Mesenchymal stem cell (in vitro differentiated cells and primary cell): ENCODE results near the gene FCN1.

ENCODE experiments used
- DNase-seq: peaks from one replicate; pipeline ENCODE4 v3.0.0-alpha.2; 2013
- H2AFZ ChIP-seq: one replicate; pipeline ENCODE4 v1.6.1; 2013; ENCODE audit warnings: low read depth, mild to moderate bottlenecking, control low read depth, inconsistent platforms, low read length, moderate library complexity
- H2AK5ac ChIP-seq: 2 replicates; pipeline ENCODE4 v1.6.1; 2013; ENCODE audit warnings: low read length, moderate library complexity, mild to moderate bottlenecking, inconsistent platforms; ENCODE audit not compliant: severe bottlenecking
- H2BK120ac ChIP-seq: one replicate; pipeline ENCODE4 v1.6.1; 2013; ENCODE audit warnings: low read depth, mild to moderate bottlenecking, inconsistent platforms, low read length, moderate library complexity
- H2BK12ac ChIP-seq, 2 experiments: one replicate each; pipeline ENCODE4 v1.6.1; 2013; ENCODE audit warnings: inconsistent platforms in 2 of 2, low read length in 2 of 2, mild to moderate bottlenecking in 2 of 2, moderate library complexity in 2 of 2, control low read depth in 1 of 2
- H2BK15ac ChIP-seq: one replicate; pipeline ENCODE4 v1.6.1; 2013; ENCODE audit warnings: mild to moderate bottlenecking, low read depth, inconsistent platforms; ENCODE audit not compliant: poor library complexity, severe bottlenecking
- H2BK5ac ChIP-seq: 2 replicates; pipeline ENCODE4 v1.6.1; 2013; ENCODE audit warnings: low read depth, mild to moderate bottlenecking, low read length, control low read depth, inconsistent platforms; ENCODE audit not compliant: poor library complexity, severe bottlenecking
- H3K14ac ChIP-seq, 2 experiments: one replicate each; pipeline ENCODE4 v1.6.1; 2013; ENCODE audit warnings: inconsistent platforms in 2 of 2, low read length in 2 of 2, control low read depth in 1 of 2, mild to moderate bottlenecking in 1 of 2, moderate library complexity in 1 of 2
- H3K18ac ChIP-seq, 2 experiments: one replicate each; pipeline ENCODE4 v1.6.1; 2013; ENCODE audit warnings: inconsistent platforms in 2 of 2, low read length in 2 of 2, control low read depth in 1 of 2, low read depth in 1 of 2, mild to moderate bottlenecking in 1 of 2
- H3K23ac ChIP-seq, 2 experiments: one replicate each; pipeline ENCODE4 v1.6.1; 2013; ENCODE audit warnings: inconsistent platforms in 2 of 2, low read length in 2 of 2, mild to moderate bottlenecking in 2 of 2, moderate library complexity in 2 of 2, control low read depth in 1 of 2
- H3K27ac ChIP-seq: 2 replicates; pipeline ENCODE4 v1.5.1; 2013; ENCODE audit warnings: mild to moderate bottlenecking, moderate library complexity, low read length, control low read depth, inconsistent platforms; ENCODE audit not compliant: poor library complexity, severe bottlenecking
- H3K27me3 ChIP-seq, 2 experiments: 2 replicates each; pipeline versions ENCODE4 v1.6.1 to v1.7.0; 2013; ENCODE audit warnings: low read length in 2 of 2, mild to moderate bottlenecking in 2 of 2, moderate library complexity in 2 of 2, control low read depth in 1 of 2, inconsistent platforms in 1 of 2; ENCODE audit not compliant: control insufficient read depth in 1 of 2, insufficient read depth in 1 of 2
- H3K36me3 ChIP-seq, 2 experiments: 2 replicates each; pipeline versions ENCODE4 v1.6.1 to v1.7.0; 2013; ENCODE audit warnings: low read length in 2 of 2, control low read depth in 1 of 2, inconsistent platforms in 1 of 2, low read depth in 1 of 2, mild to moderate bottlenecking in 1 of 2; ENCODE audit not compliant: insufficient read depth in 2 of 2, control insufficient read depth in 1 of 2
- H3K4ac ChIP-seq, 2 experiments: one replicate each; pipeline ENCODE4 v1.6.1; 2013; ENCODE audit warnings: inconsistent platforms in 2 of 2, low read length in 2 of 2, mild to moderate bottlenecking in 2 of 2, moderate library complexity in 2 of 2, control low read depth in 1 of 2, low read depth in 1 of 2
- H3K4me1 ChIP-seq: 2 replicates; pipeline ENCODE4 v1.6.1; 2013; ENCODE audit warnings: low read depth, low read length, control low read depth; ENCODE audit not compliant: control insufficient read depth, insufficient read depth
- H3K4me2 ChIP-seq: 2 replicates; pipeline ENCODE4 v1.6.1; 2013; ENCODE audit warnings: low read length, mild to moderate bottlenecking, inconsistent platforms; ENCODE audit not compliant: poor library complexity, severe bottlenecking
- H3K4me3 ChIP-seq, 2 experiments: 2 replicates each; pipeline versions ENCODE4 v1.5.1 to v1.7.0; 2013; ENCODE audit warnings: low read length in 2 of 2, mild to moderate bottlenecking in 2 of 2, control low read depth in 1 of 2, low read depth in 1 of 2; ENCODE audit not compliant: insufficient read depth in 1 of 2
- H3K79me1 ChIP-seq: replicated peaks from 2 replicates; pipeline ENCODE4 v1.6.1; 2013; ENCODE audit warnings: mild to moderate bottlenecking, control low read depth, low read length, inconsistent platforms; ENCODE audit not compliant: poor library complexity, severe bottlenecking
- H3K9ac ChIP-seq: 2 replicates; pipeline ENCODE4 v1.7.0; 2013; ENCODE audit warnings: mild to moderate bottlenecking, low read length, moderate library complexity
- H3K9me3 ChIP-seq: 2 replicates; pipeline ENCODE4 v1.7.0; 2013; ENCODE audit warnings: mild to moderate bottlenecking, low read length; ENCODE audit not compliant: control insufficient read depth
- H4K8ac ChIP-seq: one replicate; pipeline ENCODE4 v1.6.1; 2013; ENCODE audit warnings: inconsistent platforms, mild to moderate bottlenecking, low read length, moderate library complexity
- H4K91ac ChIP-seq: one replicate; pipeline ENCODE4 v1.6.1; 2013; ENCODE audit warnings: mild to moderate bottlenecking, low read length, inconsistent platforms
- WGBS: methylation state at CpG from one replicate; pipeline ENCODE4 v1.1.7; 2013; ENCODE audit warnings: mixed read lengths; 5-methylcytosine and 5-hydroxymethylcytosine counted together

FCN1 gene

DNA sequence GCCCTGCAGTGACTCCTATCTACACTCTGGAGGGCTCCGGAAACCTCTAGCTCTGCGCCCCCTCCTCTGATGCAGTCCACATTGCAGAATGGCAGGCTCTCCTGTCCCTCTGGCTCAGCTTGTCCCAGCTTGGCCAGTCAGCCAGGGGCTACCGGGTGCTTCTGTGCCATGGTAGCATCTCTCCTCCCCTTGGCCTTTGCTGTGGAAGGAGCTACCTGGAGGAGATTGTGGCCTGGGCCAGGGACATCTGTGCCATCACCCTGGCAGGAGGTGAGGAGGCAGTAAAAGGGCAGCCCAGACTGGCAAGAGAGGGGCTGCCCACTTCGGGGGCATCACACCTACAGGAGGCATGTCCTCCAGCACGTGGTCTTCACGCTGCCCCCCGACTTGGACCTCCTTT, 38.1 kb upstream of the FCN1 start:
- peaks cover 0 to 18% of the 10 kb centered on the region in 2 experiments for H3K27me3 ChIP-seq
- H2BK15ac ChIP-seq: no peak overlapping the region
- no peak overlapping the region for H3K4me3 ChIP-seq
- H3K9ac ChIP-seq: no peak overlapping the region
- no peaks in the 10 kb centered on the region for H3K4me1 ChIP-seq
- no peak overlapping the region for H2AK5ac ChIP-seq
- peaks cover 11% of the 10 kb centered on the region for H3K9me3 ChIP-seq
- H3K36me3 ChIP-seq: no peaks in the 10 kb centered on the region
- no peak overlapping the region for H3K23ac ChIP-seq
- H3K4me2 ChIP-seq: no peak overlapping the region
- H3K14ac ChIP-seq: no peak overlapping the region
- 73% methylated on average over 7 of the region's 7 CpGs for WGBS
- H2BK12ac ChIP-seq: no peak overlapping the region
- H2BK120ac ChIP-seq: no peak overlapping the region
- H3K18ac ChIP-seq: no peak overlapping the region
- no peak overlapping the region for H2BK5ac ChIP-seq
- H2AFZ ChIP-seq: no peak overlapping the region
- H3K4ac ChIP-seq: no peak overlapping the region
- H3K79me1 ChIP-seq: no peaks in the 10 kb centered on the region
- no peak overlapping the region for H3K27ac ChIP-seq
- H4K91ac ChIP-seq: no peak overlapping the region
- no peak overlapping the region for H4K8ac ChIP-seq
- no peak for DNase-seq

DNA sequence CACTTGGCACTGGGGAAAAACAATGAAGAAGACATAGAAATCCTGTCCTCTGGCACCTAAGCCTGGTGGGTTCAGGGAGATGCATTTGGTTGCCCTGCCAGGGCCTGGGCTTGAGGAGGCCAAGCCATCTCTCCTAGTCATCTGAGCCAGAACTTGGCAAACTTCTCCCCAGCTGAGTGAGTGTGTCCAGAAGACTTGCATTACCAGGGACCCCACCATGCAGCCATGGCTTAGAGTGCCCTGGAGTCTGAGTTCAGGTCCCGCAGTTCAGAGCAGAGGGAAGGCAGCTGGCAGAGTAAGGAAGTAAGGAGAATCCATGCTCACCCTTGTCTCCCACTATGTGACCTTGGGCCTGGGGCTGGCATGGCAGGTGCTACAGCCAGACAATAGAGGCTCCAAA, 37.4 kb upstream of the FCN1 start:
- H3K14ac ChIP-seq: no peak overlapping the region
- no peak overlapping the region for H2BK5ac ChIP-seq
- no peaks in the 10 kb centered on the region for H3K79me1 ChIP-seq
- H3K27me3 ChIP-seq: peaks cover 0 to 11% of the 10 kb centered on the region in 2 experiments
- H3K18ac ChIP-seq: no peak overlapping the region
- no peak overlapping the region for H2BK12ac ChIP-seq
- no peak overlapping the region for H3K27ac ChIP-seq
- no peak overlapping the region for H3K23ac ChIP-seq
- DNase-seq: no peak
- no peak overlapping the region for H2BK120ac ChIP-seq
- H3K9me3 ChIP-seq: peaks cover 11% of the 10 kb centered on the region
- H2BK15ac ChIP-seq: no peak overlapping the region
- no peak overlapping the region for H3K4ac ChIP-seq
- H3K4me2 ChIP-seq: no peak overlapping the region
- no peak overlapping the region for H4K8ac ChIP-seq
- no peaks in the 10 kb centered on the region for H3K36me3 ChIP-seq
- WGBS: 79% methylated on average over 1 of the region's 1 CpG
- H3K9ac ChIP-seq: no peak overlapping the region
- no peak overlapping the region for H2AFZ ChIP-seq
- no peak overlapping the region for H3K4me3 ChIP-seq
- H4K91ac ChIP-seq: no peak overlapping the region
- no peaks in the 10 kb centered on the region for H3K4me1 ChIP-seq
- H2AK5ac ChIP-seq: no peak overlapping the region

DNA sequence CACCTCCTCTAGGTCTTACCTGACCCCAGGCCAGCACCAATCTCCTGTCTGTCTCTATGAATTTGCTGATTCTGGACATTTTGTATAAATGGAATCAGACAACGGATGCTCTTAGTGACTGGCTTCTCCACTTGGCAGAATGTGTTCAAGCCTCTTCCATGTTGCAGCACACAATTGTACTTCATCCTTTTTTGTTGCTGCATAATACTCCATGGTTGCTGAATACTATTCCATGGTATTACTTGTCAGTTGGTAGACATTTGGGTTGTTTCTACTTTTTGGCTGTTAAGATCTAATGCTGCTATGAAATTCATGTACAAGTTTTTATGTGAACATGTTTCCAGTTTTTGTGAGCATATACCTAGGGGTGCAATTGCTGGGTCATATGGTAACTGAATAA, 34.3 kb upstream of the FCN1 start:
- Histone ChIP-seq H2AFZ (no peak overlapping the region), H2BK15ac (no peak overlapping the region), H4K91ac (no peak overlapping the region), H3K18ac (no peak overlapping the region), H3K36me3 (no peaks in the 10 kb centered on the region), H2AK5ac (no peak overlapping the region), H3K4me1 (no peaks in the 10 kb centered on the region), H3K4ac (no peak overlapping the region), H3K79me1 (no peaks in the 10 kb centered on the region), H3K14ac (no peak overlapping the region), H3K23ac (no peak overlapping the region), H3K9ac (no peak overlapping the region), H3K27me3 (peaks cover 0 to 15% of the 10 kb centered on the region in 2 experiments), H4K8ac (no peak overlapping the region), H2BK12ac (no peak overlapping the region), H2BK120ac (no peak overlapping the region), H3K4me3 (no peak overlapping the region), H3K9me3 (peaks cover 6% of the 10 kb centered on the region), H3K4me2 (no peak overlapping the region), H3K27ac (no peak overlapping the region), H2BK5ac (no peak overlapping the region)
- 83% methylated on average over 1 of the region's 1 CpG for WGBS
- no peak for DNase-seq

DNA sequence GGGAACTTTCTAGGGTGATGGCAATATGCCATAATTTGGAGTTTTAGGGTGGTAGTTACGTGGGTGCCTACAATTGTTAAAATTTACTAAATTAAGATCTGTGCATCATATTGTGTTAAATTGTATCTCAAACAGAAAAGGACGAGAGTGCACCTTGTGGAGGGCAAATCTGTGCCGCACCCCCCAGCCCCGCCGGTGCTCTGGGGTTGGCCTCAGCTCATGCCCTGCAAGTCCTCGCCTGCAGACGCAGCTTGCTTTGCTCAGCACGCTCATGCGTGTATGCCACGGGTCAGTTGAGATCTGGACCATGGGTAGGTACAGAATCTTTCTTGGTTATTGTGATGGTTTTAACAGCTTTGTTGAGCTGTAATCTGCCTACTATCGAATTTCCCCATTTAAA, 33.7 kb upstream of the FCN1 start:
- WGBS: 81% methylated on average over 7 of the region's 11 CpGs
- H3K9me3 ChIP-seq: peaks cover 10% of the 10 kb centered on the region

More for the DNA sequence above, 33.7 kb upstream of the FCN1 start:
- Histone ChIP-seq H2BK12ac (no peak overlapping the region), H3K4ac (no peak overlapping the region), H2AFZ (no peak overlapping the region), H3K23ac (no peak overlapping the region), H2AK5ac (no peak overlapping the region), H3K9ac (no peak overlapping the region), H2BK15ac (no peak overlapping the region), H4K91ac (no peak overlapping the region), H3K14ac (no peak overlapping the region), H3K4me3 (no peak overlapping the region), H3K36me3 (no peaks in the 10 kb centered on the region), H3K4me1 (no peaks in the 10 kb centered on the region), H3K27me3 (peaks cover 0 to 21% of the 10 kb centered on the region in 2 experiments), H3K79me1 (no peaks in the 10 kb centered on the region), H3K18ac (no peak overlapping the region), H2BK120ac (no peak overlapping the region), H2BK5ac (no peak overlapping the region), H3K27ac (no peak overlapping the region), H4K8ac (no peak overlapping the region), H3K4me2 (no peak overlapping the region)
- no peak for DNase-seq
